H1 (cell line): ENCODE data around the gene GLMN.

Experiments
- CREB1 ChIP-seq: IDR thresholded peaks from 2 replicates; pipeline ENCODE4 v1.6.1; 2012; ENCODE audit warnings: inconsistent platforms
- CTCF ChIP-seq, 3 experiments: IDR thresholded peaks; 1 replicate in 2 of 3; 2 replicates in 1 of 3; pipeline versions ENCODE4 v1.5.1 to v1.6.1; 2011; ENCODE audit warnings: low read length in 3 of 3, mild to moderate bottlenecking in 3 of 3, inconsistent platforms in 2 of 3, low read depth in 1 of 3, moderate library complexity in 1 of 3; ENCODE audit not compliant: insufficient read depth in 1 of 3; ENCODE audit errors: control extremely low read depth in 1 of 3
- SP2 ChIP-seq: IDR thresholded peaks from 2 replicates; pipeline ENCODE4 v1.6.1; 2012; ENCODE audit warnings: mild to moderate bottlenecking, low read length, inconsistent platforms

GRCh38 chr1:92301021-92301420 lies 2.2 kb upstream of the GLMN start:
- TF ChIP-seq SP2: no peak
- TF ChIP-seq CREB1: no peak
- TF ChIP-seq CTCF (IDR thresholded peaks at IDR 0.05; ENCODE audit: control extremely low read depth in 1 of 3, insufficient read depth in 1 of 3, low read depth in 1 of 3, low read length in 3 of 3): no peak
